ENCODE data around the gene ATG9B. TPM values are rescaled to one million over a fixed set of nuclear protein-coding genes. Genes with fewer than 3 reads are reported as not detected.

ATG9B gene
- total and polyA plus RNA-seq, 9 of the 15 experiments (the other 6 are each of a cell fraction or from before 2014, with no cell fraction given): 0.29 to 8.0 (median 2.1) TPM

GRCh38 chr7:151062399-151063211, 38.3 kb upstream of the ATG9B start (continued):
- TF ChIP-seq ZNF398 (CRISPR knock-in tag; IDR thresholded peaks at IDR 0.05) (no peak), CBFB (CRISPR knock-in tag; IDR thresholded peaks at IDR 0.05) (peak; percentile 96), CBX2 (IDR thresholded peaks at IDR 0.05; ENCODE audit: insufficient read depth, low read length, poor library complexity, severe bottlenecking) (no peak), NR4A1 (CRISPR knock-in tag; IDR thresholded peaks at IDR 0.05) (0 out of 2 replicates have a peak, but pooled peaks have one; percentile 15), NR4A1 (tag; IDR thresholded peaks at IDR 0.05) (no peak; the same call in 1 of the 2 replicates), SNIP1 (IDR thresholded peaks at IDR 0.05; ENCODE audit: low read depth) (no peak), ZNF280B (CRISPR knock-in tag; IDR thresholded peaks at IDR 0.05) (no peak), UBTF (IDR thresholded peaks at IDR 0.05; ENCODE audit: borderline replicate concordance in 1 of 2, low read depth in 2 of 2, low read length in 2 of 2) (peak; percentile 39 to 68; a peak in 1 of 4 replicates), HMG20B (CRISPR knock-in tag; IDR thresholded peaks at IDR 0.05) (no peak), ZNF699 (CRISPR knock-in tag; IDR thresholded peaks at IDR 0.05; ENCODE audit: insufficient replicate concordance) (no peak), AFF4 (CRISPR knock-in tag; IDR thresholded peaks at IDR 0.05) (no peak; the same call in 1 of the 2 replicates), ZFP91 (CRISPR knock-in tag; IDR thresholded peaks at IDR 0.05) (no peak)
